ENCODE data around the gene WWC2.

The WWC2 gene

DNA sequence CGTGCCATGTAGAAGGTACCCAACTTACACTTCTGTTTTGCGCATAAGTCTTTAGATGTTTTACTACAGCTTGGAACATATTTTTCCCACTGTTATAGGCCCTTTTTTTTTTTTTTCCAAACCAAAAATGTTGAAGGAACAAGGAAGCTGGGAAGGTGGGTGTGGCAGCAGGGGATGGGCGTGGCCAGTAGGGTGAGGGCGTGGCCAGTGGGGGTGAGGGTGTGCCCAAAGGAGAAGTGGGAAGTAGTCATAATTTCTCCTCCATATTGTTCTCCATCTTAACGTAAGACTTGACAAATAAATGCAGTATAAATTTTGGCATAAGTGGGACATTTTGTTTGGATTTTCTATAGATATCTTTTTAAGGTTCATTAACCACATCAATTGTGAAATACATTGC lies 190.6 kb downstream of the WWC2 start:
- TF ChIP-seq SCRT2 (tag by site-specific recombination; IDR thresholded peaks at IDR 0.05) = no peak
- peak; percentile 75 for TF ChIP-seq KLF9 (tag by site-specific recombination; IDR thresholded peaks at IDR 0.05; ENCODE audit: low read depth)
- TF ChIP-seq KLF1 (tag by site-specific recombination; IDR thresholded peaks at IDR 0.05) = peak; percentile 81
- Histone ChIP-seq H3K9me3 (ENCODE audit: control insufficient read depth, insufficient read depth, low read depth, low read length) (no peaks in the 10 kb centered on the region), H3K27ac (ENCODE audit: extremely low read depth, low read depth, low read length) (no peak overlapping the region), H3K36me3 (ENCODE audit: control insufficient read depth in 2 of 2, insufficient read depth in 1 of 2, low read length in 2 of 2) (peaks cover 4 to 51% of the 10 kb centered on the region in 2 experiments; a peak in 2 of 3 replicates), H3K4me1 (ENCODE audit: control insufficient read depth, insufficient read depth, low read length) (no peaks in the 10 kb centered on the region), H3K4me3 (ENCODE audit: low read depth, low read length) (no peak overlapping the region)
- POLR2A ChIA-PET = no interaction called here
- CTCF ChIA-PET = interaction anchor here (0.9 to 1.5 kb wide), 2 partner anchors 118 to 352 kb away, joined by 3 read pairs; no protein-coding TSS in a partner anchor

DNA sequence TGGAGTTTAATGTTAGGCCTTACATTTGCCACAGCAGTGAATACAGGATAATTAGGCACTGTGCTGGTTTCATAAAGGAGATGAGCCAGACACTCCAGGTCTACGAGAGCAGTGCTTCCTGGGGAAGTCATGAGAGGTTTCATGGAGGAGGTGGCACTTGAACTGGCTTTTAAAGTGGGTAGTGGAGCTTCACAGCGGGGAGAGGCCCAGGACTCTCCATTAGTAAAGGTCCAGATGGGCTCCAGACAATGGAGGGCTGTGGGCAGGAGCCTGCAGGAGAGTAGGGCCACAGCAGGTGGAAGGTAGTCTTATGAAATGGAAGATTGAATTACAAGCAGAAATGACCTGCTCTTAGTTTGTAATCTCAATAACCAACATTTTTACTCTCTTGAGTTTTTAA lies 192.0 kb downstream of the WWC2 start:
- POLR2A ChIA-PET = no interaction called here
- CTCF ChIA-PET = interaction anchor here (1.2 kb wide), 1 partner anchor 116 kb away, joined by 4 read pairs; no protein-coding TSS in a partner anchor
- peaks cover 4 to 54% of the 10 kb centered on the region in 2 experiments; a peak in 2 of 3 replicates for H3K36me3 ChIP-seq (ENCODE audit: control insufficient read depth in 2 of 2, insufficient read depth in 1 of 2, low read length in 2 of 2)
- no peak overlapping the region for H3K4me3 ChIP-seq (ENCODE audit: low read depth, low read length)
- H3K4me1 ChIP-seq (ENCODE audit: control insufficient read depth, insufficient read depth, low read length) = no peaks in the 10 kb centered on the region
- TF ChIP-seq ZIC2 (tag by site-specific recombination; IDR thresholded peaks at IDR 0.05) (peak; percentile 61), ZNF629 (tag by site-specific recombination; IDR thresholded peaks at IDR 0.05) (no peak)
- H3K27ac ChIP-seq (ENCODE audit: extremely low read depth, low read depth, low read length) = no peak overlapping the region
- H3K9me3 ChIP-seq (ENCODE audit: control insufficient read depth, insufficient read depth, low read depth, low read length) = no peaks in the 10 kb centered on the region

DNA sequence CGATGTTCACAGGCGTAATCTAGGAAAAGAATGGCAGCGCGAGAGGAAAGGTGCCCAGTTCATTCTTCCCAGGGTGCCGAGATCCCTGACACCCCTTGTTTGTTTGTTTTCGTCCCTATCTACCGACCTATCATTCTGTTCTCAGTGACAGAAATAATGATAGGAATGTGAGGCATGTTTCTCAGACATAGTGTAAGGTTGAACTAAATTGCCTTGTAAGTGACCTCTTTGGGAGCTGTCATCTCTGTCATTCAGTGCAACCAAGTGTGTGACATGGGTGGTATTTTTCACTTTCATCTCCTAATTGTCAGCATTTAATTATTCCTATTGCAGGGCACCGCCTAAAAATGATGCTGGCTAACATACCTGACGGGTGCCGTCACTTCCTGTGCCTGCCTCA lies 196.7 kb downstream of the WWC2 start:
- CTCF ChIA-PET = no interaction called here

DNA sequence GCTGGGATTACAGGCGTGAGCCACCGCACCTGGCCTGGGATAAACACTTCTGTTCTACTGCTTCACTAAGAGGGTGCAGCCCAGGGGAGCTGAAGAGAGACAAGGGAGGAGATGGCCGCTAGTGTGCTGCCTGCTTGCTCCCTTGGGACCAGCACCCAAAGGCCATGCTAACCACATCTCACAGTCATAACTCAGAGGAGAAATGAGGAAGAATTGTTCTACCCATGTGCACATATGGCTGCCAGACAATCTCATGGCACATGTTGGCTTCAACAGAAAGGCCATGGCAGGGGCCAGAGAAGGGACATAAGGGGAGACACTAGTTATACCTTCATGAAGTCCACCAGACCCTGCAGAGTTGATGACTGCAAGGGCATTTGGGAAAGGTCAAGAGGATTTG lies 198.6 kb downstream of the WWC2 start:
- ChIA-PET CTCF (no interaction called here), POLR2A (interaction anchor here (0.6 kb wide), 1 partner anchor 13 kb away, joined by 12 read pairs; no protein-coding TSS in a partner anchor)
- Histone ChIP-seq H3K36me3 (ENCODE audit: control insufficient read depth in 2 of 2, insufficient read depth in 1 of 2, low read length in 2 of 2) (peaks cover 0 to 16% of the 10 kb centered on the region in 2 experiments; a peak in 2 of 3 replicates), H3K4me1 (ENCODE audit: control insufficient read depth, insufficient read depth, low read length) (no peaks in the 10 kb centered on the region), H3K4me3 (ENCODE audit: low read depth, low read length) (no peak overlapping the region), H3K9me3 (ENCODE audit: control insufficient read depth, insufficient read depth, low read depth, low read length) (no peaks in the 10 kb centered on the region), H3K27ac (ENCODE audit: extremely low read depth, low read depth, low read length) (no peak overlapping the region)
- no peak for TF ChIP-seq ZNF24 (tag by site-specific recombination; IDR thresholded peaks at IDR 0.05)
- no peak for TF ChIP-seq ZNF404 (tag by site-specific recombination; IDR thresholded peaks at IDR 0.05)

More for the DNA sequence above, 196.7 kb downstream of the WWC2 start:
- Histone ChIP-seq H3K9me3 (ENCODE audit: control insufficient read depth, insufficient read depth, low read depth, low read length) (no peaks in the 10 kb centered on the region), H3K4me3 (ENCODE audit: low read depth, low read length) (no peak overlapping the region), H3K36me3 (ENCODE audit: control insufficient read depth in 2 of 2, insufficient read depth in 1 of 2, low read length in 2 of 2) (peaks cover 0 to 22% of the 10 kb centered on the region in 2 experiments; a peak in 2 of 3 replicates), H3K4me1 (ENCODE audit: control insufficient read depth, insufficient read depth, low read length) (no peaks in the 10 kb centered on the region), H3K27ac (ENCODE audit: extremely low read depth, low read depth, low read length) (no peak overlapping the region)
- TF ChIP-seq ZNF521 (tag by site-specific recombination; IDR thresholded peaks at IDR 0.05) (no peak), SCRT2 (tag by site-specific recombination; IDR thresholded peaks at IDR 0.05) (no peak), ZNF560 (tag by site-specific recombination; IDR thresholded peaks at IDR 0.05; ENCODE audit: borderline replicate concordance) (no peak), ZNF24 (tag by site-specific recombination; IDR thresholded peaks at IDR 0.05) (no peak), ZNF354C (tag by site-specific recombination; IDR thresholded peaks at IDR 0.05; ENCODE audit: borderline replicate concordance, low read depth) (no peak)
- TF ChIP-seq, protein P1, sequence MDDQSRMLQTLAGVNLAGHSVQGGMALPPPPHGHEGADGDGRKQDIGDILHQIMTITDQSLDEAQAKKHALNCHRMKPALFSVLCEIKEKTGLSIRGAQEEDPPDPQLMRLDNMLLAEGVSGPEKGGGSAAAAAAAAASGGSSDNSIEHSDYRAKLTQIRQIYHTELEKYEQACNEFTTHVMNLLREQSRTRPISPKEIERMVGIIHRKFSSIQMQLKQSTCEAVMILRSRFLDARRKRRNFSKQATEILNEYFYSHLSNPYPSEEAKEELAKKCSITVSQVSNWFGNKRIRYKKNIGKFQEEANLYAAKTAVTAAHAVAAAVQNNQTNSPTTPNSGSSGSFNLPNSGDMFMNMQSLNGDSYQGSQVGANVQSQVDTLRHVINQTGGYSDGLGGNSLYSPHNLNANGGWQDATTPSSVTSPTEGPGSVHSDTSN (CRISPR knock-in tag; IDR thresholded peaks at IDR 0.05) = no peak
- TF ChIP-seq, protein P2, sequence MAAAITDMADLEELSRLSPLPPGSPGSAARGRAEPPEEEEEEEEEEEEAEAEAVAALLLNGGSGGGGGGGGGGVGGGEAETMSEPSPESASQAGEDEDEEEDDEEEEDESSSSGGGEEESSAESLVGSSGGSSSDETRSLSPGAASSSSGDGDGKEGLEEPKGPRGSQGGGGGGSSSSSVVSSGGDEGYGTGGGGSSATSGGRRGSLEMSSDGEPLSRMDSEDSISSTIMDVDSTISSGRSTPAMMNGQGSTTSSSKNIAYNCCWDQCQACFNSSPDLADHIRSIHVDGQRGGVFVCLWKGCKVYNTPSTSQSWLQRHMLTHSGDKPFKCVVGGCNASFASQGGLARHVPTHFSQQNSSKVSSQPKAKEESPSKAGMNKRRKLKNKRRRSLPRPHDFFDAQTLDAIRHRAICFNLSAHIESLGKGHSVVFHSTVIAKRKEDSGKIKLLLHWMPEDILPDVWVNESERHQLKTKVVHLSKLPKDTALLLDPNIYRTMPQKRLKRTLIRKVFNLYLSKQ (tag by site-specific recombination; IDR thresholded peaks at IDR 0.05; ENCODE audit: borderline replicate concordance) = no peak
- TF ChIP-seq, protein P3, sequence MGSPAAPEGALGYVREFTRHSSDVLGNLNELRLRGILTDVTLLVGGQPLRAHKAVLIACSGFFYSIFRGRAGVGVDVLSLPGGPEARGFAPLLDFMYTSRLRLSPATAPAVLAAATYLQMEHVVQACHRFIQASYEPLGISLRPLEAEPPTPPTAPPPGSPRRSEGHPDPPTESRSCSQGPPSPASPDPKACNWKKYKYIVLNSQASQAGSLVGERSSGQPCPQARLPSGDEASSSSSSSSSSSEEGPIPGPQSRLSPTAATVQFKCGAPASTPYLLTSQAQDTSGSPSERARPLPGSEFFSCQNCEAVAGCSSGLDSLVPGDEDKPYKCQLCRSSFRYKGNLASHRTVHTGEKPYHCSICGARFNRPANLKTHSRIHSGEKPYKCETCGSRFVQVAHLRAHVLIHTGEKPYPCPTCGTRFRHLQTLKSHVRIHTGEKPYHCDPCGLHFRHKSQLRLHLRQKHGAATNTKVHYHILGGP (tag by site-specific recombination; IDR thresholded peaks at IDR 0.05) = no peak
- POLR2A ChIA-PET = no interaction called here
